SKM-1 (cell line): ENCODE data around the gene VPS36.
"Not testable (repeated sequence)": the region's sequence is repeated elsewhere in the genome, so short reads cannot be mapped to it uniquely, and the experiment has no call there.

Source experiments
- DNase-seq: peaks from one replicate; lab custom pipeline; 2025; ENCODE audit not compliant: unreplicated experiment; lab: John Stamatoyannopoulos, UW

The VPS36 gene

DNA sequence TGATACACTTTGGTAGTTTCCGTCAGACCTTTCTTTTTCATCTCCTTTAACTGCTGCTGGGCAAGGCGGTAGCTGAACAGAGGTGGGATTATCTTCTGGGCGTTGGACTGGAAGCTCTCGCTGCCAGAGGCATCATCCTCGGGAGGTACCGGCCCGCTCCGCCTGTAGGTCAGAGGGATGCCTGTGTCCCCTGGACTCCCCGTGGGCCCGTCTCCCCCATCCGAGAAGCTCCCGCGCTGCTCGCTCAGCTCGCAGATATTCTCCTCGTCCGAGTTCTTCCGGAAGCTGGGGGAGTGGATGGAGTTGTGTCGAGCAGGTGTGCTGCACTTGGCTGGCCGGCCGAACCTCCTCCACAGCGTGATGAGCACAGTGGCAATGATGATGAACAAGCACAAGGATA lies 72.1 kb downstream of the VPS36 start:
- no peak for DNase-seq

GRCh38 chr13:52377898-52378297 lies 72.5 kb downstream of the VPS36 start:
- no peak for DNase-seq

DNA sequence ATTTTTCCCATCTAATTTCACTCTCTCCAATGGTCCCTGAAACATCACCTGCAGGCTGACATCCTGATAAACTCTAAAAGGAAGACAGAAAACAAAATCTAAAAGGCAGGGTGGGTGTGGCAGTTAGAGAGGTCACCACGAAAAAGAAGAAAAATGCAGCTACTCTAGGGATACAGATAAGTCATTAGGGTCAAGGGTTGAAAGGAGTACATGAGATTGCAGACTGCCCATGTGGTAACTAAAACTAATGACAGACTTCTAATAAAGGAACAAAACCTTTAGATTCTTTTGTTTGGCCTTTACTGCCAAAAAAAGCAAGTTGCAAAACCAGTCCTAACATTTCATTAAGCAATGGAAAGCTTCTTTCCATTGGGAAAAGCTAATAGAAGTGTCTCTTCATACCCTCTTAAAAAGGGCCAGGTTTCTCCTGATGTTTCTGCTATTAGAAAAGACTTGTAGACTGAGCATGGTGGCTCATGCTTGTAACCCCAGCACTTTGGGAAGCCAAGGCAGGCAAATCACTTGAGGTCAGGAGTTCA lies 75.5 kb downstream of the VPS36 start:
- DNase-seq: no peak

DNA sequence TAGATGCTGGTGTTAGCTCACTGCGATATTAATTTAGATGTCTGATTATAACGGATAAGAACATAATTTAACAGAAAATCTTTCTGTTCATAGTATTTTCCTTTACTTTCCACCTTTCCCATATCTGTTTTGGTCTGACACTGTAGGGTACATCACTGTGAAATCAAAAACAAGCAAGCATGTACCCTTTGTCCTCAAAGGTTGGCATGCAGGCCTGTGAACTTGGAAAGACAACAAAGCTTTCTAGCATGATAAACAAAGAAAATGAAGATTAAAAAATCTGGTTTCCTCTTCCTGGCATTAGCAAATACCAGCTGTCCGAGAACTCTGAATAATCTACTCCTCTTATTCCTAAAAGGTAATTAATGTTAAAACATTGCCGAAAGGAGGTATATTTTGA lies 76.0 kb downstream of the VPS36 start:
- no peak for DNase-seq

DNA sequence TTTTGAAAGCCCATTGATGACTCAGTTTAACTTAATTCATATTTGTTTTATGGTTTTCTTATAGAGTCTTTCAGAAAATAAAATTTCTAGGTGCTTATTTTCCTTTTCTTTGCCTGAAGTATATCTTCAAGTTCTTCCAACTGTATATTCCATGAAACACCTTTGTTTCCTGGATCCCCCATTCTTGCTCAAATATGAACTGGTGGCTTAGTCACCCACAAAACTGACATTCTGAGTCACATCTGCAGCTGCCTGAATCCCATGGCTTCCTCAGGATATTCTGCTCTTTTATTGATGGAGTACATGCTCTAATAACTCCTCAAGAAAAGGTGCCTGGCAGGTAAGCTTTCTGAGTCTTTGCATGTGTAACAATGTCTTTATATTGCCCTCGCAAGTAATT lies 77.2 kb downstream of the VPS36 start:
- DNase-seq: not testable (repeated sequence)

- no peak for DNase-seq
Observed at GRCh38 chr13:52371736-52372247, 78.6 kb downstream of the VPS36 start.

- DNase-seq: no peak
Observed at GRCh38 chr13:52366291-52366690, 84.1 kb downstream of the VPS36 start.
